ENCODE results near the gene USH2A.

GRCh38 chr1:216422821-216423520 is at the start of gene USH2A:
- TF ChIP-seq CTCF (IDR thresholded peaks at IDR 0.05; ENCODE audit: low read length) = no peak
- no peak for TF ChIP-seq EZH2phosphoT487 (IDR thresholded peaks at IDR 0.05; ENCODE audit: low read length)
- TF ChIP-seq EZH2 (optimal IDR thresholded peaks at IDR 0.05; ENCODE audit: low read depth, low read length) = no peak
